K562 (cell line): ENCODE data around the gene DYRK4. TPM values are rescaled to one million over a fixed set of nuclear protein-coding genes. Genes with fewer than 3 reads are reported as not detected.

ENCODE experiments used
- CBFA2T2 ChIP-seq: fragments of 450-650 bp; conservative IDR thresholded peaks from 2 replicates; pipeline ENCODE4 v1.6.1; 2017; ENCODE audit warnings: mild to moderate bottlenecking
- COPS2 ChIP-seq: fragments of 450-650 bp; conservative IDR thresholded peaks from 2 replicates; pipeline ENCODE4 v1.6.1; 2016; ENCODE audit warnings: mild to moderate bottlenecking, moderate library complexity
- E2F3 ChIP-seq: fragments of 250-450 bp; sonication (Bioruptor Pico); IDR thresholded peaks from 2 replicates; pipeline ENCODE4 v1.4.0; 2020; ENCODE audit warnings: mild to moderate bottlenecking
- EGR1 ChIP-seq: fragments of 450-650 bp; conservative IDR thresholded peaks from 2 replicates; pipeline ENCODE4 v1.6.1; 2017; ENCODE audit warnings: mild to moderate bottlenecking
- ELK3 ChIP-seq: fragments of 450-650 bp; formaldehyde crosslinking; IDR thresholded peaks from 2 replicates; pipeline ENCODE4 v1.4.0; 2020; ENCODE audit warnings: mild to moderate bottlenecking
- EP400 ChIP-seq: fragments of 450-650 bp; IDR thresholded peaks from 2 replicates; pipeline ENCODE4 v1.6.1; 2017; ENCODE audit warnings: antibody characterized with exemption, mild to moderate bottlenecking, moderate library complexity
- HDGF ChIP-seq: fragments of 450-650 bp; IDR thresholded peaks from 2 replicates; pipeline ENCODE4 v1.6.1; 2016
- ID3 ChIP-seq, 2 experiments: fragments of 250-450 bp in 1 of 2; fragments of 450-650 bp in 1 of 2; sonication (Bioruptor Pico) in 1 of 2; IDR thresholded peaks; 2 replicates each; pipeline versions ENCODE4 v1.6.1 to v1.8.0; 2016 to 2021; ENCODE audit warnings: mild to moderate bottlenecking in 2 of 2, moderate library complexity in 2 of 2, missing compliant biosample characterization in 1 of 2, missing genetic modification characterization in 1 of 2
- KLF13 ChIP-seq: fragments of 450-650 bp; IDR thresholded peaks from 2 replicates; pipeline ENCODE4 v1.6.1; 2016; ENCODE audit warnings: missing genetic modification characterization, low read depth, mild to moderate bottlenecking, missing compliant biosample characterization, moderate library complexity, borderline replicate concordance
- MTF1 ChIP-seq: fragments of 250-450 bp; sonication (Bioruptor Pico); IDR thresholded peaks from 2 replicates; pipeline ENCODE4 v1.9.0; 2021; ENCODE audit warnings: moderate library complexity, mild to moderate bottlenecking, inconsistent platforms, borderline replicate concordance
- RBFOX2 ChIP-seq: fragments of 200-400 bp; formaldehyde crosslinking; IDR thresholded peaks from 2 replicates; pipeline ENCODE4 v1.6.1; 2017; ENCODE audit warnings: low read depth, mild to moderate bottlenecking, low read length, moderate library complexity
- SRSF3 ChIP-seq: fragments of 200-400 bp; formaldehyde crosslinking; IDR thresholded peaks from 2 replicates; pipeline ENCODE4 v1.6.1; 2016; ENCODE audit warnings: mild to moderate bottlenecking, low read length, moderate library complexity; ENCODE audit not compliant: insufficient read depth
- ZNF239 ChIP-seq: fragments of 250-450 bp; sonication (Bioruptor Pico); IDR thresholded peaks from 2 replicates; pipeline ENCODE4 v1.4.0; 2020; ENCODE audit warnings: mild to moderate bottlenecking
- ZNF766 ChIP-seq: fragments of 200-800 bp; sonication (Bioruptor generic); conservative IDR thresholded peaks from 2 replicates; pipeline ENCODE4 v1.6.1; 2016; ENCODE audit warnings: missing genetic modification characterization, missing compliant biosample characterization
- ZNF79 ChIP-seq: fragments of 250-450 bp; sonication (Bioruptor Pico); IDR thresholded peaks from 2 replicates; pipeline ENCODE4 v1.4.0; 2020; ENCODE audit warnings: low read depth, mild to moderate bottlenecking, moderate library complexity
- polyA plus RNA-seq, 8 experiments: library from polyadenylated mRNA; depleted of rRNA in 4 of 8; stranded (reverse) in 5 of 8; unstranded in 3 of 8; fragments of >200 nt; fragmentation: Nextera tagmentation in 2 of 8; fragmentation: Illumina TruSeq in 1 of 8; extraction: Ambion mirVana in 2 of 8; extraction: Trizol in 1 of 8; gene quantifications; 2 replicates each; pipeline versions ENCODE4 v1.2.1 to v1.2.3, GENCODE V29; 2011 to 2014; ENCODE audit warnings: inconsistent platforms in 1 of 8, missing spikeins in 1 of 8
- total RNA-seq, 7 experiments: library from RNA; depleted of rRNA in 6 of 7; stranded (reverse); fragments of >200 nt in 6 of 7; fragmentation: Illumina TruSeq in 2 of 7; extraction: Trizol in 2 of 7; gene quantifications; 2 replicates each; pipeline versions ENCODE4 v1.2.1 to v1.2.3, GENCODE V29; 2011 to 2021; ENCODE audit warnings: low replicate concordance in 1 of 7
- TF ChIP-seq, protein P1 (sequence below), 2 experiments: fragments of 450-650 bp; formaldehyde crosslinking in 1 of 2; IDR thresholded peaks; 2 replicates each; pipeline versions ENCODE4 v1.4.0 to v1.6.1; 2014 to 2020; ENCODE audit warnings: mild to moderate bottlenecking in 2 of 2, borderline replicate concordance in 1 of 2, low read depth in 1 of 2
- TF ChIP-seq, protein P2 (sequence below): sonication (generic); formaldehyde crosslinking; IDR thresholded peaks from 2 replicates; pipeline ENCODE4 v1.8.0; 2022; ENCODE audit warnings: missing genetic modification reagents, mild to moderate bottlenecking, moderate library complexity, borderline replicate concordance

DYRK4 gene
- total and polyA plus RNA-seq, 9 of the 15 experiments (the other 6 are each of a cell fraction or from before 2014, with no cell fraction given): 13.4 to 37.4 (median 22.2) TPM

DNA sequence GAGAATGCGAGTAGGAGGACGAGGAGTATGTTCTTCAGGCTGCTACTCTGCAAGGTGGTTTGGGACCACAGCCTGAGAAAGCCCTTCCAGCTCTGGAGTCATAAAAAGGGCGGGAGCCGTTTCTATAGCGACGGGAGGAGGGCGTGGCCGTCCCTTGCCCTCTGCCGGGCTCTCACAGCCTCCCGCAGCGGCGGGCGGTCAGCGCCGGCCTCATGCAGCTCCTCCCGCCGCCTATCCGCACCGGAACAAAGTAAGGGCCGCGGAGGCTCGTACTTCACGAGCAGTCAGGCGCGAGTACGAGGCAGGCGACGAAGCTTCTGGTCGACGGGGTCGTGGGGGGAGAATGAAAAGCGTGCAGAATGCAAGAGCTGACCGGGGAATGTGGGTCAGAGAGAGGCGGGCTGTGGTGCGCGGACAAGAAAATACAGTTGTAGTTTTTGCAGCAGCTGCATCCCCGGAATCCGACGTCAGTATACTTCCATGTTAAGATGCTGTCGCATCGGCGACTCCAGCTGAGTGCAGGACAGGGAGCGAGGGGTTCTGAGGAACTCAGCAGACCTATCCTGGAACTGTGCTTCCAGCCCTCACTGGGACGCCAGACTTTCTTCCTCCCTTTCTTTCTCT, at the start of gene DYRK4 (continued):
- TF ChIP-seq, protein P1, sequence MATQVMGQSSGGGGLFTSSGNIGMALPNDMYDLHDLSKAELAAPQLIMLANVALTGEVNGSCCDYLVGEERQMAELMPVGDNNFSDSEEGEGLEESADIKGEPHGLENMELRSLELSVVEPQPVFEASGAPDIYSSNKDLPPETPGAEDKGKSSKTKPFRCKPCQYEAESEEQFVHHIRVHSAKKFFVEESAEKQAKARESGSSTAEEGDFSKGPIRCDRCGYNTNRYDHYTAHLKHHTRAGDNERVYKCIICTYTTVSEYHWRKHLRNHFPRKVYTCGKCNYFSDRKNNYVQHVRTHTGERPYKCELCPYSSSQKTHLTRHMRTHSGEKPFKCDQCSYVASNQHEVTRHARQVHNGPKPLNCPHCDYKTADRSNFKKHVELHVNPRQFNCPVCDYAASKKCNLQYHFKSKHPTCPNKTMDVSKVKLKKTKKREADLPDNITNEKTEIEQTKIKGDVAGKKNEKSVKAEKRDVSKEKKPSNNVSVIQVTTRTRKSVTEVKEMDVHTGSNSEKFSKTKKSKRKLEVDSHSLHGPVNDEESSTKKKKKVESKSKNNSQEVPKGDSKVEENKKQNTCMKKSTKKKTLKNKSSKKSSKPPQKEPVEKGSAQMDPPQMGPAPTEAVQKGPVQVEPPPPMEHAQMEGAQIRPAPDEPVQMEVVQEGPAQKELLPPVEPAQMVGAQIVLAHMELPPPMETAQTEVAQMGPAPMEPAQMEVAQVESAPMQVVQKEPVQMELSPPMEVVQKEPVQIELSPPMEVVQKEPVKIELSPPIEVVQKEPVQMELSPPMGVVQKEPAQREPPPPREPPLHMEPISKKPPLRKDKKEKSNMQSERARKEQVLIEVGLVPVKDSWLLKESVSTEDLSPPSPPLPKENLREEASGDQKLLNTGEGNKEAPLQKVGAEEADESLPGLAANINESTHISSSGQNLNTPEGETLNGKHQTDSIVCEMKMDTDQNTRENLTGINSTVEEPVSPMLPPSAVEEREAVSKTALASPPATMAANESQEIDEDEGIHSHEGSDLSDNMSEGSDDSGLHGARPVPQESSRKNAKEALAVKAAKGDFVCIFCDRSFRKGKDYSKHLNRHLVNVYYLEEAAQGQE (IDR thresholded peaks at IDR 0.05; ENCODE audit: borderline replicate concordance): peak; percentile 99
- TF ChIP-seq, protein P1 (CRISPR knock-in tag; IDR thresholded peaks at IDR 0.05; ENCODE audit: low read depth): no peak
- TF ChIP-seq KLF13 (tag) (0 out of 2 replicates have a peak, but pooled peaks have one; percentile 15), EGR1 (no peak), CBFA2T2 (no peak), E2F3 (CRISPR knock-in tag) (peak; percentile 34; the same call in 1 of the 2 replicates), EP400 (peak; percentile 39; the same call in 1 of the 2 replicates), COPS2 (no peak), ZNF239 (no peak), MTF1 (CRISPR knock-in tag) (no peak), SRSF3 (no peak), ID3 (CRISPR knock-in tag; IDR thresholded peaks at IDR 0.05) (no peak), ID3 (tag; IDR thresholded peaks at IDR 0.05) (0 out of 2 replicates have a peak, but pooled peaks have one; percentile 43), ELK3 (CRISPR knock-in tag) (no peak), ZNF766 (CRISPR knock-in tag) (no peak), HDGF (no peak), RBFOX2 (peak; percentile 63), ZNF79 (CRISPR knock-in tag) (no peak)
- TF ChIP-seq, protein P2, sequence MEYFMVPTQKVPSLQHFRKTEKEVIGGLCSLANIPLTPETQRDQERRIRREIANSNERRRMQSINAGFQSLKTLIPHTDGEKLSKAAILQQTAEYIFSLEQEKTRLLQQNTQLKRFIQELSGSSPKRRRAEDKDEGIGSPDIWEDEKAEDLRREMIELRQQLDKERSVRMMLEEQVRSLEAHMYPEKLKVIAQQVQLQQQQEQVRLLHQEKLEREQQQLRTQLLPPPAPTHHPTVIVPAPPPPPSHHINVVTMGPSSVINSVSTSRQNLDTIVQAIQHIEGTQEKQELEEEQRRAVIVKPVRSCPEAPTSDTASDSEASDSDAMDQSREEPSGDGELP: peak; percentile 48; the same call in 1 of the 2 replicates
